Cerebellar cortex (tissue), 1 donor: Measurements from ENCODE around the gene TSC22D3.
"Not testable (repeated sequence)": the region's sequence is repeated elsewhere in the genome, so short reads cannot be mapped to it uniquely, and the experiment has no call there.

Experiments used
- DNase-seq: peaks from one replicate; pipeline ENCODE4 v3.0.0-alpha.2; 2015; ENCODE audit warnings: low spot score

TSC22D3 gene

GRCh38 chrX:107712231-107713202, 63.1 kb downstream of the TSC22D3 start:
- no peak for DNase-seq

GRCh38 chrX:107711521-107712181, 63.9 kb downstream of the TSC22D3 start:
- DNase-seq, result no peak

DNA sequence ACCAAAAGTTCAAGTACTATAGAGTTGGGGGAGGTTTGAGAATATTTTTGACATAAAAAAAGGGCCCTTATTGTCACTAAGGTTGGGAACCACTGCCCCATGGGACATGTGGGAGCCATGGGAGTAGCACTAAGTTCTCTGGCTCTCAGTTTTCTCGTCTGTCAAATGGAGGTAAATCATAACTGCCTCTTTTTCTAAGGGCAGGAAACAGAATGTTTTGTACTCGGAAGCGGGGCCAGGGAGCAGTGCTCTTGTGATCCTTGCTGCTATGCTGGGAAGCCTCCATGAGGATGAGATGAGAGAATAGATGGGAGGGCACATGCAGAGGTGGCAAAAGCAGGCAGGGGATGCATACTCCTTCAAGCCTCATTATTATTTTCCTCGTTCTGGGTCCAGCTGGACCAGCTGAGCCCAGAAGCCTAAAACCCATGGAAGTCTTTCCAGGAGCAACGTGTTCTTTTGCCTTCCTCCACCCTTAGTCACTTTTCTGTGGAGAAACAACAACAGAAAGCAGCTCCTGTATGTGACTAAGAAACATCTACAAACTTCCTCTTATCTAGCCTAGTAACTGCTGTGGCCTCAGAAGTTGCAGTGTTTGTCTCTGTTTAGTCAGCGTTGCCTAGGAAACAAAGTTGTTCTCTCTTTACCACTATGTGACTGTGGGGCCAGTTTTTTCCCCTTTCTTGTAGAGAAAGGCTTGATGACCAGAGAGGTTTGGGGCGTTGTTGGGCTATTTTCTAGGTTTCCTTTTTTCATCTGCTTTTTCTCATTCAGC, 64.8 kb downstream of the TSC22D3 start:
- DNase-seq, result no peak

GRCh38 chrX:107709266-107709806, 66.3 kb downstream of the TSC22D3 start:
- no peak for DNase-seq

- no peak for DNase-seq
Measured at GRCh38 chrX:107708762-107709161, 66.8 kb downstream of the TSC22D3 start.

GRCh38 chrX:107707866-107708265, 67.7 kb downstream of the TSC22D3 start:
- no peak for DNase-seq

GRCh38 chrX:107706309-107706708, 69.3 kb downstream of the TSC22D3 start:
- no peak for DNase-seq

GRCh38 chrX:107704587-107704986, 71.0 kb downstream of the TSC22D3 start:
- no peak for DNase-seq

- no peak for DNase-seq
Measured at GRCh38 chrX:107704181-107704580, 71.4 kb downstream of the TSC22D3 start.

DNA sequence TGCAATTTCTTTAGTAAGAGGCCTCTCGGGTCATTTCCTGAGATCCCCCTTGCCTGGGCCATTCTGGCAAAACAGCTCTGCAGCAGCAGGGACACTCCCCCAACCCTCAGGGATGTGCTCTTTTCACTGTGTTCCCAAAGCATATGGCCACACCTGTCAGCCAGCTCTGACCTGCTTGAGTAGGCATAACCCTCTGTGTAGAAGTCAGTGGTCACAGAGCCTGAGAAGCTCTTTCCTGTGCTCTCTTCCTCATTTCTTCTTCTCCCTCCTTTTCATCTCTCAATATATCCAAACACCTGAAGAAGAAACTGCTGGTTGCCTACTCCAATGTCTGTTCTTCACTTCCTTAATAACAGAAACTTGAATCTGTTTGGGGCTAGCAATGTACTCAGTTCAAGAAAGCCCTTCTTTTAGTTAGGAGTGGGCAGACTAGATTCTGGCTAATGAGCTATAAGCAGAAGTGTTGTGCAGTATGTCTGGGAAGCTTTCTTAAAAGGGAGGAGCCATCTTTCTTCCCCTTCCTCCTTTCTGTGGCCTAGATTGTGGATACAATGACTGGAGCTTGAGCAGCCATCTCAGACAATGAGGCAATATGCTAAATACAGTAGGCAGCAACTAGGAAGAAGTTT, 74.0 kb downstream of the TSC22D3 start:
- no peak for DNase-seq

- DNase-seq, result no peak
Measured at GRCh38 chrX:107700790-107701189, 74.8 kb downstream of the TSC22D3 start.

GRCh38 chrX:107700317-107700774, 75.2 kb downstream of the TSC22D3 start:
- DNase-seq, result no peak

DNA sequence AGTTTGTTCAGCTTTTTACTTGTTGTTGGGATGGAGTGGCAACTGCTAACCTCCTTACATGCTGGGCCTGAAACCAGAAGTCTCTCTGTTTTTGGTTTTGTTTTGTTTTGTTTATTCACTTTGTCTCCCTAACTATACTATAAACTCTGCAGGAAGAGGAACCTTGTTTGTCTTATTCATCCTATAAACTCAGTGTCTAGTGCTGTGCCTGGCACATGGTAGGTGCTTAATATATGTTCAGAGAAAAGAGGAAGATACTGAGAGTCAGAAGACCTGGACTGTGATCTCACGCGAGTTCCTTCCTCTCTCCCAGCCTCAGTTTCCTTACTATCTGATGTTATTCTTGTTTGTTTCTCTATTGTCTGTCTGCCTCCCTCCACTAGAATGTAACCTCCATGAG, 76.0 kb downstream of the TSC22D3 start:
- no peak for DNase-seq

DNA sequence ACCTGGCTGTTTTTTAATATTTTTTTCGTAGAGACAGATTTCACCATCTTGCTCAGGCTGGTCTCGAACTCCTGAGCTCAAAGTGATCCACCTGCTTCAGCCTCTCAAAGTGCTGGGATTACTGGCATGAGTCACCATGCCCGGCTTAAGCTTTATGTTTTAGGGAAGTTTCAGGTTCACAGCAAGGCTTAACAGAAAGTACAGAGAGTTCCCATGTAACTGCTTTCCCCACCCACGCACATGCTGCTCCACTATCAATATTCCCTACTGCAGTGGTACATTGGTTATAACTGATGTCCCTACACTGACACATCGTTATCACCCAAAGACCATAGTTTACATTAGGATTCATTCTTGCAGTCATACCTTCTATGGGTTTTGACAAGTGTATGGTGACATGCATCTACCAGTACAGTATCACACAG, 84.6 kb downstream of the TSC22D3 start:
- DNase-seq, result no peak

- DNase-seq, result no peak
Measured at GRCh38 chrX:107687445-107687844, 88.1 kb downstream of the TSC22D3 start.

- no peak for DNase-seq
Measured at GRCh38 chrX:107686792-107687191, 88.8 kb downstream of the TSC22D3 start.

- DNase-seq, result no peak
Measured at GRCh38 chrX:107686026-107686425, 89.6 kb downstream of the TSC22D3 start.

GRCh38 chrX:107685586-107685985, 90.0 kb downstream of the TSC22D3 start:
- DNase-seq, result not testable (repeated sequence)

GRCh38 chrX:107684956-107685385, 90.6 kb downstream of the TSC22D3 start:
- peak; percentile 39 for DNase-seq

DNA sequence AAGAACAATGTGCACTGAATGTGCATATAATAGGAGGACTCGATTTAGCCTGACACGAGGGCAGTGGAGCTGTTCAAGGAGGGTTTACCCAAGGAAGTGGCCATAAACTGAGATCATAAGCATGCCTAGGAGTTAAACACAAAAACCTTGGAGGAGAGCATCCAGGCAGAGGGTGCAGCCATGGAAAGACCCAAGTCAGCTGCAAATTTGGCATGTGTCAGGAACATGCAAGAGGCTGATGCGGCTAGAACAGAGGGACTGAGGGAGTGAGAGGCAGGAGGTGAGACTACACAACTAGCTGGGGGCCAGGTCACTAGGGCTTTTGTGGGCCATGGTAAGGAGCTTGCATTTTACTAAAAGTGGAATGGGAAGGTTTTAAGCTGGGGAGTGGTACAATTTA, 91.7 kb downstream of the TSC22D3 start:
- no peak for DNase-seq

GRCh38 chrX:107683124-107683895, 92.3 kb downstream of the TSC22D3 start:
- DNase-seq, result peak; percentile 14
